HG02678 (cell line): ENCODE data around the gene ALG5.

Experiments
- ATAC-seq: cut with Tn5 transposase; IDR thresholded peaks from one replicate; pipeline ENCODE4 v1.9.1; 2021; ENCODE audit warnings: mild to moderate bottlenecking, moderate library complexity; ENCODE audit not compliant: unreplicated experiment

The ALG5 gene

DNA sequence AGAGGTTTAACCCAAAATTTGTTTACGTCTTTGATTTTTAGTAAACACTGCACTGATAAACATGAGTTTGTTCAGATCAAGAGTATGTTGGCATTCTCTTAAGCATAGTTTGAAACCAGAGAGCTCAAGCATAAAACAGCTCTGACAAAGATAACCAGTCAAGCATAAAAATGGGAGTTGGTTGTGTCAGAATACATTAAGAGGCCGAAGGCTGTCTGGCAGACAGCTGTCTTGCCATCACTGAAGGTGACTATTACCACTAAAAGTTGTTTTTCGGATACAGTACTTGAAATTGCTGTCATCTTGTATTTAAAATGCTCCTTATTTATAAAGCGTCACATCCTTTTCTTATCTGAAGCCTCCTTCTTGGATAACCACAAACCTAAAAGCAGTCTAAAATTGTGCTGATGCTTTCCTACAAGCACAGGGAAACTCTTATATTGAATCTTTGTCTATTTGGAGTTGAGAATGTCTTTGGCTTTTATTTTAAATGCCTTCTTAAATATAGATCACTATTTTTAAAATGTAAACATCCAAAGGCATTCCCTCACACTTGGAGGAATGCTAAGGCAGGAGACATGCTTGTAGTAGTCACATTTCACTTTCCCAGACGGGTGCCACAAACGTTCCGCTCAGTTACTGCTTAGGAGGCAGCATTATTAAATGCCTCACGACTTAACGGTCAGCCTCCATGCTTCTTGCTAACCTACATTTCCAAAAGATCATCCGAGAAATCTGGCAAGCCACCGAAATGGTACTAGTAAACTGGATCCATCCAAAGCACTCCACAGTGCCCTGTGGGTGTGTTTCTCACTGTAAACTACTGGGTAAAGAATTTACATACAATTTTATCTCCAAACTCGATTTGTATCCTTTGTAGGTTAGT lies 80.7 kb downstream of the ALG5 start:
- ATAC-seq: no peak

DNA sequence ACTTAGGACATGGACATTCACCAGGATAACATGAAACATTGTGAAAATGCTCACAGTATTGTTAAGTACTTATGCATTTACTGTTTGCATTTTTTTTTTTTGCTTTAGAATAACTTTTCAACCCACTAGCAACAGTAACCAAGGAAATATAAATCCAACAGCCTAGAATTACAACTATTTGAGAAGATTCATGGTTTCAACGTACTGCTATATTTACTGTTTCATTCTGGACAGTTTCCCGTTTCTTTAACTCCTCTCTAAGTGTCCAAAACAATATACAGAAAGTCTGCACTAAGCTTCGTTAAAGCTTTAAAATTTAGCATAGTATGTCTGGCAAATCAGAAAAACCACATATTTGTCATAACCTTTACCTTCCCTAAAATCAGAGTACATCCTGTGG lies 81.8 kb downstream of the ALG5 start:
- ATAC-seq: no peak

DNA sequence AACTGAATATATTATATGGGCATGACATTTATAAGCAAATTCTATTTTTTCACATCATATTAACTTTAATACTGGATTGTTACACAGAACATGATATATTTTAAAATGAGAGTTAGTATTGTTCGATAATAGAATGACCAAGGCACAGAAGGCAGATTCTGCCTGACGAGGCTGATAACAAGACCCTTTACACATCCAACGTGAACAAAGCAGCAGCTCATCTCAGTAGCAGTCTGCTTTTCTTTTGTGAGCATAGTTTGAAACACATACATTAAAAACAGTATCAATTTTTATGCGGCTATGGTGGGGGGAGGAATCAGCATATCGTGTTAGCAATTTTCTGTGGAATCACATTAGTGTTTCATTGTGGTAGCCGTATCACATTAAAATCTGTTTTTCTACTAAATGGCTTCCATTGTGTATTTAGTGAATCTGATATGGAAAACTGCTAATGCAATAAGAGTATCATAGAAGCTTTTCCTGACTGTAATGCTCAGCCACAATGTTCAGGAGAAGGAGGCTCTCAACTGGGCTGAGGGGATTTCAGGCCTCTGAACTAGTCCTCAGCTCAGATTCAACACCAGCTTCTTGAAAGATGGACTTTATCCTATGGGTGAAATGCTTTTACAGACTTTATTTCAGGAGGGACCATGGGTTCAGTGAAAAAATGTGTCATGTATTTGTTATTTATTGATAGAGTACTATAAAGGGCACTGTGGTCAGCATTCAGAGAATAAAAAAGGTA lies 83.1 kb downstream of the ALG5 start:
- ATAC-seq: no peak

DNA sequence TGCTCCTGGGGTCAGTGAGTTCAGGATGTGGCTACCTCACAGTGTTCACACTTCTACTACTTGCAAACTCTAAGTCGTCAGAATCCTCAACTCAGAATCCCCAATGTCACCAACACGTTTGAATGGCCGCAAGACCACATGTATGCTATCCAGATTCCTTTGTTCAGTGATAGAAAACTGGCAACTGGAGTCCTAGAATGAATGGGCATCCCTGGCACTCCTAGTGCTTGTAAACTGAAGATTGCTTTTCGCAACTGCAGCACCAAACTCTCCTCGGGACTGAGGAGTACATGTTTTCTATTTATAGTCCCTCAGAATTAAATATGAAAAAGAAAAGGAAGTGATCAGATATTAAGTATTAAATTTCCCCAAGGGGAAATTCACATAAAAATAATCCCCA lies 84.0 kb downstream of the ALG5 start:
- no peak for ATAC-seq

DNA sequence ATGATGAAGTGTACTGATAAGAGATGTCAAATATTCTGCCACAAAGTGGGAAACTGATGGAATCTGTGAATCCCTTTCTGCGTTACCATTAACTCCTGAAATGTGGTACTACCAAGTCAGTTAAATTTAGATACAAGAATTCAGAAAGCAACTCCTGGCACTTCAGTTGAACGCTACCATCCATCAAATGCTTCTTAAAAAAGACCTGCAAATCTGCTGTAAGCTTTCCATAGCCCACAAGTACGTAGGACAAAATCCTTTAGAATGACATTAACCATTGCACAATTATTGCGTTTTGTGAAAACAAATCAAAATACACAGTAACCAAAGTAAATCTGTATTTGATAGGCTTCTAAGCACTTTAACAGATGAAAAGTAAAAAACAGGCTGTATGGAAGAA lies 84.5 kb downstream of the ALG5 start:
- no peak for ATAC-seq

DNA sequence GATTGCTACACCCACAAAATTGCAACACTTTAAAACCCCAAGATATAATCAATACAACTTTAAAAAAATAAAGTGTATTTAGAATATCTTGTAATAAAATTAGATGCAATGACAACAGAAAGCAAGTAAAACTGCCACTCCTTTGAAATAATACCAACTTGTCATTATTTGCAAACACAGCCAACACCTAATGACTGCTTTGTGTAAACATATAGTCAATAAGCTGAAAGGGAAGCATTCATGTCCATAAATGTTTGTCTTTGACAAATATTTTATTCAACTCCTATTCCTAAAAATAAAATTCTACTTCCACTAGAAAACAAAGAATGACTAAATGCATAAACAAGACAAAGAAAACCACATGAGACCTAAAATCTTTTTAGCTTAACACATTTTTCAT lies 85.7 kb downstream of the ALG5 start:
- ATAC-seq: no peak

DNA sequence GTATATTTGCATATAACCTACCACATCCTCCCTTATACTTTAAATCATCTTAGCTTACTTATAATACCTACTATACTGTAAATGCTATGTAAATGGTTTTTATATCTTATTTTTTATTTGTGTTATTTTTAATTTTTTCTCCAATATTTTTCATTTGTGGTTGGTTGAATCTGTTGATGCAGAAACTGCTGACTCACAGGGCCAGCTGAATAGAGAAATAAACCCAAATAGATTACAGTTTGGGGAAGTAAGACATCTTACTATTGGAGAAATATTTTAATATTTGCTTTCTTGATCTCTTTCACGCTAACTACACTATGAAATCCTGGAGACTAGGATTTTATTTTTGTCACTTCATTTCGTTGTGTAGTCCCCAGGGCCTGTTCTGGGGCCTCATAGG lies 86.2 kb downstream of the ALG5 start:
- ATAC-seq: no peak

DNA sequence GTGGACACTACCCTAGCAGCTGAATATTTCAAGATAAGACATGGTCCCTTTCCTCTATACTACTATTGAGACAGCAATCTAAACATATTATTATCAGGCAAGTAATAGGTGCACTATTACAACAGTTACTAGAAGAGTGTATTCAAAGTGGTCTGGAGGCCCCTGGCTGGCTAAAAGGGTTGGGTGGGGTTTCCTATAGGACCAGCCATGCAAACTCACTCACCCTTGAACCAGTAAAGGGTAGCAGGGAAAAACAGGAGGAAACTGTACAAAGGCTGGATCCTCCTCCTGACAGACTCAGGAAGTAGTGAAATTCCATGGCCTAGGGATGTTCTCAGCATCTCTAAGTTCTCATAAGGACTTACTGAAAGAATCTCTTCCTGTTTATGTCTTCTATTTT lies 86.8 kb downstream of the ALG5 start:
- ATAC-seq: no peak

DNA sequence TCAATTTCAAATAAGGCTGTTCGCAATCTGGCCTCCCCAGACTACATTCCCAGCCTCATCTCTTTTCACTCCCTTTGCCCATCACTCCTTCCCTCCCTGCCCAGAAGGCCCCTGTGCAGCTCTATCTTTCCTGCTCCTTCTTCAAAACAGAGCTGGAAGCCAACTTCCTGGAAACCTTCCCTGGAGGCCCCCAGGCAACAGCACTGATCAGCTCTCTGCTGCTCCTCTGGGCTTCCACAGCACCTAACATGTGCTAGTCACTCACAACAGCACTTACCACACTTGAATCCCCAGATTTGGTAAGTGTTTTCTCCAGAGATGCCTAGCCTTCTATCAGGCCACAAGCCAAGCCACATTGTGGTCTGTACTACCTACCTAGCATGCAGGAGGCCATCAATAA lies 88.6 kb downstream of the ALG5 start:
- ATAC-seq: no peak

DNA sequence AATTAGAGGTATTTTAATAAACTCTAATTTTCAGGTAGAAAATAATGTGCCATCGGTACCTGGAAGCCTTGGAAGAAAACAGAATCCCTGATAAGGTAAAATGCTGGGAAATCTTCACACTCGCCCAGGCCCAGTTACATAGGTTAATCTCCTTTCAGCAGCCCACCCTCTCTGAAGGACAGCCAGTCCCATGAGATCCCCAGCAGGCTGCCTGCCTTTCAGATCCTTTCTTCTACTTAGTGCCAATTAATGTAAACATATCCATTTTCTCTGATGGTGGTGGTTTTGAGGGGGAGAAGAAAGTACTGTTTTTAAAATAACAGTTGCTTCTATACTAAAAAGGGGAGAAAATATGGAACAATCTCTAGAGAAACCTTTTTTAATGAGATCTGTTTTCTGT lies 91.3 kb downstream of the ALG5 start:
- no peak for ATAC-seq

DNA sequence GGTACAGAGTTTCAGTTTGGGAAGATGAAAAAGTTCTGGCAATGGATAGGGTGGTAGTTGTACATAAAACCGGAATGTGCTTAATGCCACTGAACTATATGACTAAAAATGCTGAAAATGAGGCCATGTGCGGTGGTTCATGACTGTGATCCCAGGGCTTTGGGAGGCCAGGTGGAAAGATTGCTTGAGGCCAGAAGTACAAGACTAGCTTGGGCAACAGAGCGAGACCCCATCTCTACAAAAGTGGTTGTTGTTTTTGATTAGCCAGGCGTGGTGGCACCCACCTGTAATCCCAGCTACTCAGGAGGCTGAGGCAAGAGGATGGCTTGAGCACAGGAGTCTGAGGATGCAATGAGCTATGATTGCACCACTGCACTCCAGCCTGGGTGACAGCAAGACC lies 91.9 kb downstream of the ALG5 start:
- ATAC-seq: no peak

DNA sequence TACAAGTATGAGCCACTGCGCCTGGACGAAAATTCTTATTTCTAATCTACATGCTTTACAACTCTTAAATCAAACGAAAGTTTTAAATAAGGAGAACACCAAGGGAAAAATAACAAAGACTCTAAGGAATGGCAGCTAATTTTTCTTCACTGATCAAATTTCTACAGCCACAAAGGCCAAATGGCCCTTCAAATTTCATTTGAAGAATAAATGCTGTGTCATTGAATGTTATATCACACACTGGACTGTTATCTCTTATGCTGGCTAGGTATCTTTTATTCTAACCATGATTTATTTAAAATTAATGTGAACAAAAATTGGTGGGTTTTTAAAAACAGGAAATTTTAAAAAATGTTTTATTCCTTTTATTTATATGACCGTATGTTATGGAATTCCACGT lies 93.2 kb downstream of the ALG5 start:
- ATAC-seq: no peak

DNA sequence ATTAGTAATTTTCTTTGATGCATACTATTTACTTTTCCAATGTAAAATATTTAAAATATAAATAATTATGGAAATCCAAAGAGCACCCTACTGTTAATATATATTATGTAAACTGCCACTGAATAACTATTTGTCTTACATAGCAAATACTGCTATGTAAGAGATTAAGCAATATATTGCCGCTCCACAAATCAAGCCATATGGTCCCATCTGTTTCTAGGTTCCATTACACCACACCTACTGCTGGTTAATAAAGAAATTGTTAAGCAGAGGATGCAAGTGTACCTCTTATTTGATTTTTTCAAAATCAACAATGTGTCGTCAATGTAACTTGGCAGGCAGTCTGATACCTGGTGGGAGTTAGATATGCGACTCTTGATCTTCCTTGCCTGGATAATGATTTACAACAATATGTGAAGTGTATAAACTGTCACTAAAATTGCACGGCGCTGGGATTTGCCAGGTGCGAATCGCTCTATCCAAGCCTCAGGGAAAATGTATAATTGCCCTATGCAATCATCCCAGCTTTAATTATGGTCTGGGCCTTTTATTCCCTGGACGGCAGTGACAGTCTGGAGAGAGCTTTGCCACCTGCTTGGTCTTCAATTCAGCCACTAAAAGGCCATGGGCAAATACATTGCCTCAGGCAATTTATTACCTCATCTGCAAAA lies 95.1 kb downstream of the ALG5 start:
- ATAC-seq: no peak
